GM12878 (cell line): ENCODE results near the gene GJB1. TPM values are rescaled to one million over a fixed set of nuclear protein-coding genes. Genes with fewer than 3 reads are reported as not detected.

Experiments
- ATAC-seq: fragments of 200-7000 bp; cut with Tn5 transposase; 3 replicates; pipeline ENCODE4 v1.9.1; 2020; ENCODE audit warnings: mild to moderate bottlenecking, moderate library complexity
- BruUV-seq: library from RNA; stranded (reverse); fragments of 400-500 nt; replicated peaks from 2 replicates; lab custom pipeline; 2021; lab: Mats Ljungman, UMichigan
- CTCF ChIA-PET: fragments of 300-600 bp; sonication (Branson Sonifier 250); formaldehyde crosslinking; extraction: SDS; loops from one replicate; lab custom pipeline; 2021; ENCODE audit warnings: inconsistent platforms; lab: Yijun Ruan, JAX
- POLR2A ChIA-PET: fragments of 350-600 bp; formaldehyde crosslinking; extraction: SDS; loops from one replicate; lab custom pipeline; 2021; ENCODE audit warnings: inconsistent platforms; lab: Charles Lee
- RAD21 ChIA-PET: fragments of 300-600 bp; sonication (Branson Sonifier 250); formaldehyde crosslinking; loops from one replicate; lab custom pipeline; 2023; ENCODE audit warnings: antibody characterized with exemption; ENCODE audit not compliant: unreplicated experiment; lab: Charles Lee
- SMC1A ChIA-PET: fragments of 300-600 bp; sonication (Branson Sonifier 250); formaldehyde crosslinking; loops from one replicate; lab custom pipeline; 2023; ENCODE audit not compliant: unreplicated experiment, uncharacterized antibody; lab: Charles Lee
- DNase-seq: peaks from one replicate; pipeline ENCODE4 v3.0.0-alpha.2; 2011; ENCODE audit warnings: low read depth, low spot score
- FAIRE-seq: peaks from 3 replicates; lab custom pipeline; 2011; peaks lifted over from hg19 to GRCh38; lab: Jason Lieb, UNC
- H2AFZ ChIP-seq: 2 replicates; pipeline ENCODE4 v1.6.0; 2011; ENCODE audit warnings: low read depth, low read length, control low read depth; ENCODE audit not compliant: control insufficient read depth
- H3K27ac ChIP-seq: 2 replicates; pipeline ENCODE4 v1.5.1; 2011; ENCODE audit warnings: control low read depth; ENCODE audit not compliant: control insufficient read depth, insufficient read depth
- H3K27me3 ChIP-seq, 2 experiments: replicated peaks in 1 of 2; 2 replicates each; pipeline versions ENCODE4 v1.6.0 to v1.6.1; 2011; ENCODE audit warnings: low read length in 1 of 2; ENCODE audit not compliant: control insufficient read depth in 2 of 2, insufficient read depth in 2 of 2
- H3K36me3 ChIP-seq, 2 experiments: 2 replicates each; pipeline ENCODE4 v1.5.1; 2011; ENCODE audit warnings: low read length in 1 of 2; ENCODE audit not compliant: control insufficient read depth in 2 of 2, insufficient read depth in 2 of 2
- H3K4me1 ChIP-seq: 2 replicates; pipeline ENCODE4 v1.6.1; 2011; ENCODE audit warnings: mild to moderate bottlenecking, low read length, moderate library complexity, mixed read lengths; ENCODE audit not compliant: control insufficient read depth, insufficient read depth
- H3K4me2 ChIP-seq: 2 replicates; pipeline ENCODE4 v1.6.0; 2011; ENCODE audit warnings: control low read depth; ENCODE audit not compliant: control insufficient read depth, insufficient read depth
- H3K4me3 ChIP-seq: fragments of 200-600 bp; sonication (generic); 2 replicates; pipeline ENCODE4 v1.5.1; 2016
- H3K79me2 ChIP-seq: 2 replicates; pipeline ENCODE4 v1.6.0; 2011; ENCODE audit warnings: low read length; ENCODE audit not compliant: control insufficient read depth, insufficient read depth
- H3K9ac ChIP-seq: 2 replicates; pipeline ENCODE4 v1.8.0; 2011; ENCODE audit warnings: low read length, control low read depth, mixed read lengths; ENCODE audit not compliant: control insufficient read depth, insufficient read depth
- H3K9me3 ChIP-seq: replicated peaks from 3 replicates; pipeline ENCODE4 v1.5.1; 2011; ENCODE audit warnings: mild to moderate bottlenecking, low read length; ENCODE audit not compliant: control insufficient read depth, insufficient read depth
- H4K20me1 ChIP-seq: 2 replicates; pipeline ENCODE4 v1.6.0; 2011; ENCODE audit not compliant: control insufficient read depth, insufficient read depth
- BMI1 ChIP-seq: fragments of 450-650 bp; IDR thresholded peaks from 2 replicates; pipeline ENCODE4 v1.6.1; 2016; ENCODE audit warnings: mild to moderate bottlenecking, moderate library complexity, borderline replicate concordance
- CBFB ChIP-seq: IDR thresholded peaks from 2 replicates; pipeline ENCODE4 v1.6.1; 2016; ENCODE audit warnings: antibody characterized with exemption, low read depth
- CHD1 ChIP-seq: IDR thresholded peaks from 2 replicates; pipeline ENCODE4 v1.6.1; 2012; ENCODE audit warnings: low read depth, low read length, improper control_type of control experiment
- EP300 ChIP-seq, 2 experiments: fragments of 150-350 bp in 1 of 2; IDR thresholded peaks; 2 replicates each; pipeline ENCODE4 v1.6.1; 2011 to 2012; ENCODE audit warnings: low read depth in 2 of 2, low read length in 2 of 2, borderline replicate concordance in 1 of 2, improper control_type of control experiment in 1 of 2, inconsistent platforms in 1 of 2; ENCODE audit not compliant: control insufficient read depth in 1 of 2
- KDM1A ChIP-seq: fragments of 200-600 bp; sonication (generic); IDR thresholded peaks from 2 replicates; pipeline ENCODE4 v1.6.1; 2016; ENCODE audit warnings: borderline replicate concordance
- MLLT1 ChIP-seq: fragments of 450-650 bp; IDR thresholded peaks from 2 replicates; pipeline ENCODE4 v1.6.1; 2016; ENCODE audit warnings: mild to moderate bottlenecking
- MTA3 ChIP-seq: IDR thresholded peaks from 2 replicates; pipeline ENCODE4 v1.6.1; 2012; ENCODE audit warnings: low read length, inconsistent platforms, borderline replicate concordance
- MXI1 ChIP-seq: fragments of 150-350 bp; IDR thresholded peaks from 2 replicates; pipeline ENCODE4 v1.6.1; 2011; ENCODE audit warnings: low read depth, mild to moderate bottlenecking, inconsistent platforms, low read length, improper control_type of control experiment
- NR2C1 ChIP-seq: fragments of 450-650 bp; IDR thresholded peaks from 2 replicates; pipeline ENCODE4 v1.6.1; 2017; ENCODE audit warnings: antibody characterized with exemption, mild to moderate bottlenecking, moderate library complexity
- SP1 ChIP-seq: IDR thresholded peaks from one replicate; pipeline ENCODE4 v1.6.1; 2011; ENCODE audit warnings: low read depth, low read length
- TARDBP ChIP-seq: IDR thresholded peaks from 2 replicates; pipeline ENCODE4 v1.6.1; 2016; ENCODE audit warnings: borderline replicate concordance
- TCF12 ChIP-seq: IDR thresholded peaks from 2 replicates; pipeline ENCODE4 v1.6.1; 2011; ENCODE audit warnings: low read depth, mild to moderate bottlenecking, low read length
- WGBS: methylation state at CpG from one replicate; pipeline ENCODE4 v1.1.6; 2016; ENCODE audit warnings: low lambda C conversion rate; ENCODE audit not compliant: insufficient replicate concordance, insufficient coverage; ENCODE audit errors: missing lambda C conversion rate; 5-methylcytosine and 5-hydroxymethylcytosine counted together
- in situ Hi-C: fragments of 300-500 bp; cut with MboI; formaldehyde crosslinking; loops from 9 replicates; pipeline ENCODE4 v1.14.3; 2018; ENCODE audit warnings: mixed read lengths
- intact Hi-C: fragments of 100-400 bp; cut with micrococcal nuclease; formaldehyde crosslinking; loops from one replicate; pipeline ENCODE4 v1.14.2; 2022; ENCODE audit not compliant: unreplicated experiment
- polyA plus RNA-seq, 11 experiments: library from polyadenylated mRNA; depleted of rRNA in 4 of 11; unstranded in 6 of 11; stranded (reverse) in 5 of 11; fragments of >200 nt; fragmentation: Nextera tagmentation in 4 of 11; fragmentation: Illumina TruSeq in 1 of 11; extraction: Ambion mirVana in 4 of 11; extraction: Trizol in 1 of 11; gene quantifications; 1 replicate in 1 of 11; 2 replicates in 10 of 11; pipeline versions ENCODE4 v1.2.1 to v1.2.3, GENCODE V29; 2011 to 2016; ENCODE audit warnings: inconsistent platforms in 2 of 11, missing spikeins in 2 of 11, low read depth in 1 of 11
- total RNA-seq, 4 experiments: library from RNA; depleted of rRNA in 3 of 4; stranded (reverse); fragments of >200 nt in 3 of 4; fragmentation: Illumina TruSeq in 1 of 4; extraction: Trizol in 1 of 4; gene quantifications; 2 replicates each; pipeline versions ENCODE4 v1.2.1 to v1.2.3, GENCODE V29; 2013 to 2021
- TF ChIP-seq, protein P1 (sequence below): IDR thresholded peaks from 2 replicates; pipeline ENCODE4 v1.6.1; 2012; ENCODE audit warnings: mild to moderate bottlenecking, low read depth, low read length

Gene GJB1
- total and polyA plus RNA-seq, 10 of the 15 experiments (the other 5 are each of a cell fraction or from before 2014, with no cell fraction given), result not detected

DNA sequence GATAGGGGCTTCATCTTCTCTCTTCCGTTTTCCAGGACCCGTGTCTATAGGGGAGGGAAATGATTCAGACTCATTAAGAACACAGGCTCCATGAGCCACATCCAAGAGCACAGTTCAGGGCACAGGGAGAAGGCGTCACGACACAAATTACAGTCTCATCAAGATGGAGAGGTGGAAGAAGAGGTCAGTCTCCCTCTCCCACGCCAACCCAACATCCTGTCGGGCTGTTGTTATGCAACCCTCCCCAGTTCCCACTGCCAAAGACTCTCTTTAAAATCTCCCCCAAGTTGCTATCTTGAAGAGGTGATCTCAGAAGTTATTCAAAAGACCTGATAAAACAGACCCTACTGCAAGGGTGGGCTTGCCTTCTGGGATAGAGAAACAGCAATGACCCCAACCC lies 18.3 kb downstream of the GJB1 start:
- in situ Hi-C loops, result no loop called here
- Histone ChIP-seq H4K20me1 (no peaks in the 10 kb centered on the region), H3K9ac (no peak overlapping the region), H3K36me3 (peaks cover 0 to 4% of the 10 kb centered on the region in 2 experiments; a peak in 3 of 4 replicates), H3K9me3 (no peaks in the 10 kb centered on the region), H3K79me2 (no peaks in the 10 kb centered on the region)
- FAIRE-seq (no peak), ATAC-seq (no peak), DNase-seq (no peak)
- CTCF ChIA-PET, result no interaction called here
- TF ChIP-seq CBFB (no peak), MTA3 (no peak)
- TF ChIP-seq, all 136 proteins: peak for 0
- 66% methylated on average over 6 of the region's 6 CpGs for WGBS
- POLR2A ChIA-PET, result no interaction called here
- BruUV-seq, result no TSS peak
- SMC1A ChIA-PET, result no interaction called here
- Histone ChIP-seq H3K4me1 (no peaks in the 10 kb centered on the region), H3K27ac (no peak overlapping the region), H3K4me2 (no peak overlapping the region), H3K4me3 (no peak overlapping the region), H2AFZ (no peak overlapping the region), H3K27me3 (no peaks in the 10 kb centered on the region)
- intact Hi-C loops, result no loop called here
- RAD21 ChIA-PET, result no interaction called here

- ChIA-PET SMC1A (no interaction called here), CTCF (no interaction called here), POLR2A (no interaction called here), RAD21 (no interaction called here)
- Histone ChIP-seq H3K4me1 (no peaks in the 10 kb centered on the region), H3K4me3 (no peak overlapping the region), H2AFZ (no peak overlapping the region), H4K20me1 (no peaks in the 10 kb centered on the region), H3K27ac (no peak overlapping the region), H3K79me2 (no peaks in the 10 kb centered on the region), H3K4me2 (no peak overlapping the region), H3K36me3 (peaks cover 0 to 6% of the 10 kb centered on the region in 2 experiments; a peak in 3 of 4 replicates), H3K9me3 (no peaks in the 10 kb centered on the region), H3K27me3 (no peaks in the 10 kb centered on the region), H3K9ac (no peak overlapping the region)
- WGBS, result 68% methylated on average over 9 of the region's 9 CpGs
- no peak for FAIRE-seq
- BruUV-seq, result no TSS peak
- ATAC-seq, result no peak
- intact Hi-C loops (no loop called here), in situ Hi-C loops (no loop called here)
- no peak for DNase-seq
- TF ChIP-seq MLLT1 (no peak), TARDBP (no peak), BMI1 (no peak), CHD1 (no peak), MXI1 (no peak), TCF12 (no peak), KDM1A (no peak), EP300 (IDR thresholded peaks at IDR 0.05; ENCODE audit: borderline replicate concordance in 1 of 2, control insufficient read depth in 1 of 2, low read depth in 2 of 2, low read length in 2 of 2) (no peak), NR2C1 (no peak), SP1 (no peak)
- TF ChIP-seq, protein P1, sequence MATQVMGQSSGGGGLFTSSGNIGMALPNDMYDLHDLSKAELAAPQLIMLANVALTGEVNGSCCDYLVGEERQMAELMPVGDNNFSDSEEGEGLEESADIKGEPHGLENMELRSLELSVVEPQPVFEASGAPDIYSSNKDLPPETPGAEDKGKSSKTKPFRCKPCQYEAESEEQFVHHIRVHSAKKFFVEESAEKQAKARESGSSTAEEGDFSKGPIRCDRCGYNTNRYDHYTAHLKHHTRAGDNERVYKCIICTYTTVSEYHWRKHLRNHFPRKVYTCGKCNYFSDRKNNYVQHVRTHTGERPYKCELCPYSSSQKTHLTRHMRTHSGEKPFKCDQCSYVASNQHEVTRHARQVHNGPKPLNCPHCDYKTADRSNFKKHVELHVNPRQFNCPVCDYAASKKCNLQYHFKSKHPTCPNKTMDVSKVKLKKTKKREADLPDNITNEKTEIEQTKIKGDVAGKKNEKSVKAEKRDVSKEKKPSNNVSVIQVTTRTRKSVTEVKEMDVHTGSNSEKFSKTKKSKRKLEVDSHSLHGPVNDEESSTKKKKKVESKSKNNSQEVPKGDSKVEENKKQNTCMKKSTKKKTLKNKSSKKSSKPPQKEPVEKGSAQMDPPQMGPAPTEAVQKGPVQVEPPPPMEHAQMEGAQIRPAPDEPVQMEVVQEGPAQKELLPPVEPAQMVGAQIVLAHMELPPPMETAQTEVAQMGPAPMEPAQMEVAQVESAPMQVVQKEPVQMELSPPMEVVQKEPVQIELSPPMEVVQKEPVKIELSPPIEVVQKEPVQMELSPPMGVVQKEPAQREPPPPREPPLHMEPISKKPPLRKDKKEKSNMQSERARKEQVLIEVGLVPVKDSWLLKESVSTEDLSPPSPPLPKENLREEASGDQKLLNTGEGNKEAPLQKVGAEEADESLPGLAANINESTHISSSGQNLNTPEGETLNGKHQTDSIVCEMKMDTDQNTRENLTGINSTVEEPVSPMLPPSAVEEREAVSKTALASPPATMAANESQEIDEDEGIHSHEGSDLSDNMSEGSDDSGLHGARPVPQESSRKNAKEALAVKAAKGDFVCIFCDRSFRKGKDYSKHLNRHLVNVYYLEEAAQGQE, result no peak
Observed at GRCh38 chrX:71244359-71245128, 21.5 kb downstream of the GJB1 start.
